GM10248 (cell line): Measurements from ENCODE around the gene SLC16A5.

ENCODE experiments used
- CTCF ChIA-PET: fragments of 300-600 bp; sonication (Branson Sonifier 250); formaldehyde crosslinking; extraction: SDS; loops from one replicate; lab custom pipeline; 2021; ENCODE audit warnings: antibody characterized with exemption; lab: Yijun Ruan, JAX
- POLR2A ChIA-PET: fragments of 350-650 bp; sonication (Branson Sonifier 250); formaldehyde crosslinking; extraction: SDS; loops from one replicate; lab custom pipeline; 2020; ENCODE audit warnings: antibody characterized with exemption; lab: Yijun Ruan, JAX
- DNase-seq: peaks from one replicate; pipeline ENCODE4 v3.0.0; 2012; ENCODE audit errors: extremely low spot score
- CTCF ChIP-seq: IDR thresholded peaks from 2 replicates; pipeline ENCODE4 v1.5.1; 2012; ENCODE audit warnings: mild to moderate bottlenecking, low read depth; ENCODE audit errors: extremely low read depth, missing control alignments, control extremely low read depth

SLC16A5 gene

GRCh38 chr17:75108193-75108592, 20.4 kb downstream of the SLC16A5 start:
- CTCF ChIA-PET, result interaction anchor here (0.7 to 5.4 kb wide), 5 partner anchors 13 to 185 kb away, joined by 3 to 34 read pairs (median 4); partner anchors contain the start of gene USH1G
- TF ChIP-seq CTCF, result no peak
- POLR2A ChIA-PET, result no interaction called here
- no peak for DNase-seq

GRCh38 chr17:75109046-75109406, 21.3 kb downstream of the SLC16A5 start:
- CTCF ChIA-PET, result interaction anchor here (0.7 to 16.9 kb wide), 3 partner anchors 18 to 162 kb away, joined by 3 to 338 read pairs (median 6); partner anchors contain the start of genes MIF4GD and NT5C
- peak; percentile 45 for DNase-seq
- POLR2A ChIA-PET, result interaction anchor here (1.0 to 1.5 kb wide), 2 partner anchors 11 to 33 kb away, joined by 3 to 4 read pairs; no protein-coding TSS in a partner anchor
- TF ChIP-seq CTCF, result no peak

- DNase-seq, result peak; percentile 97
- TF ChIP-seq CTCF, result no peak
- CTCF ChIA-PET, result interaction anchor here (0.7 to 16.9 kb wide), 4 partner anchors 19 to 161 kb away, joined by 3 to 338 read pairs (median 6); partner anchors contain the start of genes MIF4GD and NT5C
- POLR2A ChIA-PET, result interaction anchor here (1.0 to 1.7 kb wide), 3 partner anchors 10 to 45 kb away, joined by 3 to 4 read pairs (median 4); partner anchors contain the start of gene JPT1
Measured at GRCh38 chr17:75109407-75110233, 21.9 kb downstream of the SLC16A5 start, which contains the start of gene ARMC7. ARMC7 (plus strand) TSS chr17:75109969; CDS start chr17:75110289, 320 bp downstream.

- DNase-seq, result no peak
- CTCF ChIA-PET, result interaction anchor here (0.7 to 16.9 kb wide), 4 partner anchors 19 to 91 kb away, joined by 3 to 338 read pairs (median 6); partner anchors contain the start of gene NT5C
- TF ChIP-seq CTCF, result no peak
- POLR2A ChIA-PET, result interaction anchor here (1.0 to 1.7 kb wide), 3 partner anchors 10 to 44 kb away, joined by 3 to 4 read pairs (median 4); partner anchors contain the start of gene JPT1
Measured at GRCh38 chr17:75110234-75110937, 22.6 kb downstream of the SLC16A5 start.

- no peak for DNase-seq
- TF ChIP-seq CTCF, result no peak
- ChIA-PET POLR2A (no interaction called here), CTCF (interaction anchor here (1.0 to 16.9 kb wide), 8 partner anchors 18 to 159 kb away, joined by 3 to 338 read pairs (median 6); partner anchors contain the start of genes MIF4GD, NT5C and SLC16A5)
Measured at GRCh38 chr17:75111777-75112335, 24.1 kb downstream of the SLC16A5 start.
